K562 (cell line): Measurements from ENCODE around the gene BMP8B. TPM values are rescaled to one million over a fixed set of nuclear protein-coding genes. Genes with fewer than 3 reads are reported as not detected.
A peak's percentile ranks its signal among the peaks of the same experiment; 100 is the strongest.

Source experiments
- CBX2 ChIP-seq: fragments of 200-600 bp; sonication (generic); IDR thresholded peaks from one replicate; pipeline ENCODE4 v1.6.1; 2012; ENCODE audit warnings: mild to moderate bottlenecking, low read length, inconsistent platforms; ENCODE audit not compliant: insufficient read depth, poor library complexity, severe bottlenecking
- CREB3L1 ChIP-seq: fragments of 450-650 bp; IDR thresholded peaks from 2 replicates; pipeline ENCODE4 v1.6.1; 2014; ENCODE audit warnings: low read depth, mild to moderate bottlenecking, moderate library complexity, borderline replicate concordance
- CTBP1 ChIP-seq: fragments of 450-650 bp; IDR thresholded peaks from 2 replicates; pipeline ENCODE4 v1.6.1; 2016; ENCODE audit warnings: borderline replicate concordance
- EGR1 ChIP-seq: fragments of 450-650 bp; conservative IDR thresholded peaks from 2 replicates; pipeline ENCODE4 v1.6.1; 2017; ENCODE audit warnings: mild to moderate bottlenecking
- FOS ChIP-seq: IDR thresholded peaks from 3 replicates; pipeline ENCODE4 v1.6.1; 2011; ENCODE audit not compliant: insufficient read length; ENCODE audit errors: extremely low read depth
- GMEB1 ChIP-seq: fragments of 250-450 bp; sonication (Bioruptor Pico); IDR thresholded peaks from 2 replicates; pipeline ENCODE4 v1.4.0; 2020; ENCODE audit warnings: mild to moderate bottlenecking
- GTF2B ChIP-seq: IDR thresholded peaks from 2 replicates; pipeline ENCODE4 v1.6.1; 2011; ENCODE audit not compliant: insufficient read length; ENCODE audit errors: extremely low read depth
- IRF1 ChIP-seq: sonication (generic); formaldehyde crosslinking; IDR thresholded peaks from 2 replicates; pipeline ENCODE4 v1.8.0; 2022; ENCODE audit warnings: missing genetic modification reagents, mild to moderate bottlenecking, borderline replicate concordance
- MAZ ChIP-seq, 2 experiments: fragments of 450-650 bp in 1 of 2; sonication (generic) in 1 of 2; formaldehyde crosslinking; IDR thresholded peaks in 1 of 2; conservative IDR thresholded peaks in 1 of 2; 2 replicates each; pipeline versions ENCODE4 v1.4.0 to v1.5.0; 2020; ENCODE audit warnings: mild to moderate bottlenecking in 1 of 2, missing genetic modification reagents in 1 of 2
- SMC3 ChIP-seq: conservative IDR thresholded peaks from 2 replicates; pipeline ENCODE4 v1.6.1; 2011; ENCODE audit warnings: low read depth, low read length, improper control_type of control experiment; ENCODE audit not compliant: insufficient read depth
- SPI1 ChIP-seq: IDR thresholded peaks from 2 replicates; pipeline ENCODE4 v1.6.1; 2011; ENCODE audit warnings: low read depth, low read length, control low read depth, borderline replicate concordance
- THAP12 ChIP-seq: fragments of 250-450 bp; sonication (Bioruptor Pico); IDR thresholded peaks from 2 replicates; pipeline ENCODE4 v1.9.0; 2021; ENCODE audit warnings: mild to moderate bottlenecking, inconsistent platforms
- TRIM25 ChIP-seq: fragments of 450-650 bp; IDR thresholded peaks from 2 replicates; pipeline ENCODE4 v1.7.0; 2016; ENCODE audit warnings: borderline replicate concordance
- ZFX ChIP-seq: sonication (generic); formaldehyde crosslinking; IDR thresholded peaks from 2 replicates; pipeline ENCODE4 v1.8.0; 2022; ENCODE audit warnings: mild to moderate bottlenecking, missing genetic modification reagents, moderate library complexity
- polyA plus RNA-seq, 8 experiments: library from polyadenylated mRNA; depleted of rRNA in 4 of 8; stranded (reverse) in 5 of 8; unstranded in 3 of 8; fragments of >200 nt; fragmentation: Nextera tagmentation in 2 of 8; fragmentation: Illumina TruSeq in 1 of 8; extraction: Ambion mirVana in 2 of 8; extraction: Trizol in 1 of 8; gene quantifications; 2 replicates each; pipeline versions ENCODE4 v1.2.1 to v1.2.3, GENCODE V29; 2011 to 2014; ENCODE audit warnings: inconsistent platforms in 1 of 8, missing spikeins in 1 of 8
- total RNA-seq, 7 experiments: library from RNA; depleted of rRNA in 6 of 7; stranded (reverse); fragments of >200 nt in 6 of 7; fragmentation: Illumina TruSeq in 2 of 7; extraction: Trizol in 2 of 7; gene quantifications; 2 replicates each; pipeline versions ENCODE4 v1.2.1 to v1.2.3, GENCODE V29; 2011 to 2021; ENCODE audit warnings: low replicate concordance in 1 of 7

The BMP8B gene
- total and polyA plus RNA-seq, 9 of the 15 experiments (the other 6 are each of a cell fraction or from before 2014, with no cell fraction given): 0.03 to 0.33 (median 0.14) TPM

GRCh38 chr1:39788758-39789570 is at the start of gene BMP8B (continued):
- TF ChIP-seq THAP12 (peak; percentile 48; the same call in 1 of the 2 replicates), FOS (no peak), TRIM25 (no peak), GMEB1 (CRISPR knock-in tag) (peak; percentile 21; the same call in 1 of the 2 replicates), CBX2 (no peak), CREB3L1 (peak; percentile 45; the same call in 1 of the 2 replicates), ZFX (CRISPR knock-in tag) (peak; percentile 69), MAZ (CRISPR knock-in tag; conservative IDR thresholded peaks at IDR 0.05 in 1 of 2, IDR thresholded peaks at IDR 0.05 in 1 of 2) (peak; percentile 33 to 87; a peak in 3 of 4 replicates), CTBP1 (peak; percentile 68; the same call in 1 of the 2 replicates), SMC3 (no peak), GTF2B (no peak), EGR1 (peak; percentile 31; the same call in 1 of the 2 replicates), IRF1 (no peak), SPI1 (no peak)
